GM18870 (cell line): ENCODE data around the gene THAP2.

Source experiments
- ATAC-seq: cut with Tn5 transposase; IDR thresholded peaks from one replicate; pipeline ENCODE4 v1.9.1; 2021; ENCODE audit warnings: moderate library complexity; ENCODE audit not compliant: unreplicated experiment

THAP2 gene

GRCh38 chr12:71663561-71664410 is at the start of gene THAP2, which contains the start of gene ZFC3H1:
TSS of gene THAP2 (plus strand) at chr12:71664301. CDS start at chr12:71664510, 209 bp downstream.
TSS of gene ZFC3H1 (minus strand) at chr12:71663848. CDS start at chr12:71663610, 238 bp downstream.
- peak; percentile 96 for ATAC-seq

- ATAC-seq: no peak
Measured at GRCh38 chr12:71621938-71622337, 42.2 kb upstream of the THAP2 start.

- ATAC-seq: no peak
Measured at GRCh38 chr12:71625476-71625875, 38.6 kb upstream of the THAP2 start.

GRCh38 chr12:71626098-71626497 is 38.0 kb upstream of the THAP2 start:
- peak; percentile 76 for ATAC-seq

- ATAC-seq: no peak
Measured at GRCh38 chr12:71626768-71627167, 37.3 kb upstream of the THAP2 start.

GRCh38 chr12:71627438-71628002 is 36.6 kb upstream of the THAP2 start:
- no peak for ATAC-seq

- ATAC-seq: peak; percentile 70
Measured at GRCh38 chr12:71636704-71637115, 27.4 kb upstream of the THAP2 start.

- no peak for ATAC-seq
Measured at GRCh38 chr12:71638499-71638898, 25.6 kb upstream of the THAP2 start.

- ATAC-seq: no peak
Measured at GRCh38 chr12:71639341-71639760, 24.8 kb upstream of the THAP2 start.

GRCh38 chr12:71640316-71640715 is 23.8 kb upstream of the THAP2 start:
- ATAC-seq: no peak

GRCh38 chr12:71641390-71641789 is 22.7 kb upstream of the THAP2 start:
- no peak for ATAC-seq

GRCh38 chr12:71642264-71642663 is 21.8 kb upstream of the THAP2 start:
- ATAC-seq: peak; percentile 71

- ATAC-seq: no peak
Measured at GRCh38 chr12:71645268-71645667, 18.8 kb upstream of the THAP2 start.

- no peak for ATAC-seq
Measured at GRCh38 chr12:71646512-71646911, 17.6 kb upstream of the THAP2 start.

GRCh38 chr12:71648537-71648936 is 15.6 kb upstream of the THAP2 start:
- no peak for ATAC-seq

- no peak for ATAC-seq
Measured at GRCh38 chr12:71649401-71649800, 14.7 kb upstream of the THAP2 start.

- no peak for ATAC-seq
Measured at GRCh38 chr12:71652656-71653055, 11.4 kb upstream of the THAP2 start.

GRCh38 chr12:71653137-71653536 is 11.0 kb upstream of the THAP2 start:
- ATAC-seq: no peak

- no peak for ATAC-seq
Measured at GRCh38 chr12:71654200-71654599, 9.9 kb upstream of the THAP2 start.

- no peak for ATAC-seq
Measured at GRCh38 chr12:71655495-71655894, 8.6 kb upstream of the THAP2 start.

GRCh38 chr12:71655907-71656306 is 8.2 kb upstream of the THAP2 start:
- no peak for ATAC-seq

- ATAC-seq: no peak
Measured at GRCh38 chr12:71656740-71657139, 7.4 kb upstream of the THAP2 start.
